Mammary epithelial cell (primary cell): ENCODE data around the gene MCF2L.

ENCODE experiments used
- CTCF ChIP-seq, 2 donors: IDR thresholded peaks in 1 of 2; conservative IDR thresholded peaks in 1 of 2; 2 replicates each; pipeline ENCODE4 v1.5.1; 2011 to 2012; ENCODE audit warnings: inconsistent platforms in 2 of 2, low read length in 2 of 2, mild to moderate bottlenecking in 2 of 2, control low read depth in 1 of 2, low read depth in 1 of 2; ENCODE audit not compliant: insufficient read depth in 1 of 2; ENCODE audit errors: extremely low read depth in 1 of 2
- EZH2 ChIP-seq: IDR thresholded peaks from 2 replicates; pipeline ENCODE4 v1.6.1; 2012; ENCODE audit warnings: low read length, inconsistent platforms, borderline replicate concordance

DNA sequence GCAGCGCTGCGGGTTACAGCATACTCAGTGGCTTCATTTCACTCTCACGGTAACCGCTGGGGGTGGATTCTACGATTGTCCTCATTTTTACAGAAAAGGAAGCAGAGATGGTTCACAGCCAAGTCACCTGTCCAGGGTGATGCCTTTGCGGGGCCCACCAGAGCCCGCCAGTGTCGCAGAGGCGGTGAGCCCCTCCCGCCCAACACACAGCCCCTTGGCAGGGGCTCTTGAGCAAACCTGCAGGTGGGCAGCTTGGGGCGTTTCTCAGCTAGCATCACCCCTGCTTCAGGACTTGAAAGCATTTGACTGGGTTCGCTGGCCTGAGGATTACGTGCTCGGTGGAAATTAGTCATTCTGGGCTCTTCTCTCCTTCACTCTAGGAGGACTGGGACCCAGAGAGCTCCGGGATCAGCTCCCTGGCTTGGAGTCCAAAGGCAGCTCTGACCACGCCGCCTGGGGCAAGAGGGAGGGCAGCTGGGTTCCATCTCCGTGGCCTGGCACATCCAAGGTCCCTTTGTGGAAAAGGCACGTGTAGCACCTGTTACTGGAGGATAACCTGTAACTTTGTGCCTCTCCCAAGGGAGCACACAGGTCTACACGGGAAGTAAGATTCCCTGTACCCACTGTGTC, 74.1 kb downstream of the MCF2L start:
- no peak for TF ChIP-seq CTCF (conservative IDR thresholded peaks at IDR 0.05 in 1 of 2, IDR thresholded peaks at IDR 0.05 in 1 of 2; ENCODE audit: extremely low read depth in 1 of 2, insufficient read depth in 1 of 2, low read depth in 1 of 2, low read length in 2 of 2)
- TF ChIP-seq EZH2: no peak
